ENCODE measurements around the gene CATSPERB.

Gene CATSPERB

DNA sequence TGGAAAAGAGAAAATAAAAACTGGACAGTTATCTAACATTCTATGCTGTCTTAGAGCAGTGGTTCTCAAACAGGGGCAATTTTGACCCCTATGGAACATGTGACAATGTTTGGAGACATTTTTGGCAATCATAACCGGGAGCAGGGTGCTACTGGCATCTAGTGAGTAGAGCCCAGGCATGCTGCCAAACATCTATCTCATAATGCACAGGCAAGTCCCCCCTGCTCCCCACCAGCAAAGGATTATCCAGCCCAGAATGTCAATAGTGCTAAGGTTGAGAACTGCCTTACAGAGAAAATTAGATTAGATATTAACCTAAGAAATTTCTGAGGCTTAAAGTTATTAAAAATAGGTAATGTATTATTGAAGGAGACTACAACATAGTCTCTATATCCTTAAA, 22.9 kb upstream of the CATSPERB start:
- in situ Hi-C loops (cut with MboI; ENCODE audit: low pct_unique_long_range_greater_than_20kb, low sequenced_read_pairs, unreplicated experiment), result no loop called here
- TF ChIP-seq, protein P1, sequence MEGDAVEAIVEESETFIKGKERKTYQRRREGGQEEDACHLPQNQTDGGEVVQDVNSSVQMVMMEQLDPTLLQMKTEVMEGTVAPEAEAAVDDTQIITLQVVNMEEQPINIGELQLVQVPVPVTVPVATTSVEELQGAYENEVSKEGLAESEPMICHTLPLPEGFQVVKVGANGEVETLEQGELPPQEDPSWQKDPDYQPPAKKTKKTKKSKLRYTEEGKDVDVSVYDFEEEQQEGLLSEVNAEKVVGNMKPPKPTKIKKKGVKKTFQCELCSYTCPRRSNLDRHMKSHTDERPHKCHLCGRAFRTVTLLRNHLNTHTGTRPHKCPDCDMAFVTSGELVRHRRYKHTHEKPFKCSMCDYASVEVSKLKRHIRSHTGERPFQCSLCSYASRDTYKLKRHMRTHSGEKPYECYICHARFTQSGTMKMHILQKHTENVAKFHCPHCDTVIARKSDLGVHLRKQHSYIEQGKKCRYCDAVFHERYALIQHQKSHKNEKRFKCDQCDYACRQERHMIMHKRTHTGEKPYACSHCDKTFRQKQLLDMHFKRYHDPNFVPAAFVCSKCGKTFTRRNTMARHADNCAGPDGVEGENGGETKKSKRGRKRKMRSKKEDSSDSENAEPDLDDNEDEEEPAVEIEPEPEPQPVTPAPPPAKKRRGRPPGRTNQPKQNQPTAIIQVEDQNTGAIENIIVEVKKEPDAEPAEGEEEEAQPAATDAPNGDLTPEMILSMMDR (IDR thresholded peaks at IDR 0.05; ENCODE audit: extremely low read depth, insufficient read depth, missing control alignments), result no peak
- DNase-seq (ENCODE audit: low spot score), result no peak

DNA sequence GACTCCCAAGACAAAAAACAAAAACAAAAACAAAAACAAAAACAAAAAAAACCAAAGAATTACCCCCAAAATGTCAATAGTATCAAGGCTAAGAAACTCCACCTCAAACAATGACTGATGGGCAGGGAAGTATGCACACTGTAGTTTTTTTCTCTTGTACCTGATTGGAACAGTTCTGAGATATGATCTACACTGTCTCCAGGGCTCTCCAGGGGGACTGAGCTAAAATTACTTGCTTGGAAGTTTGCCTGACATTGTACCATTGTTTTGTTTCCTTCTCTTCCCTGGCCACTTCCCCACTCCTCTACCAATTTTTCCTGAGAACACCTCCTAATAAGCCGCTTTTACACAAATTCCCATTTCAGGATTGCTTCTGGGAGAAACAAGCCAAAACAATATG, 22.3 kb upstream of the CATSPERB start:
- in situ Hi-C loops (cut with MboI; ENCODE audit: low pct_unique_long_range_greater_than_20kb, low sequenced_read_pairs, unreplicated experiment), result no loop called here
- TF ChIP-seq, protein P1 (IDR thresholded peaks at IDR 0.05; ENCODE audit: extremely low read depth, insufficient read depth, missing control alignments), result no peak
- no peak for DNase-seq (ENCODE audit: low spot score)

- in situ Hi-C loops (cut with MboI; ENCODE audit: low pct_unique_long_range_greater_than_20kb, low sequenced_read_pairs, unreplicated experiment), result no loop called here
- TF ChIP-seq, protein P1 (IDR thresholded peaks at IDR 0.05; ENCODE audit: extremely low read depth, insufficient read depth, missing control alignments), result no peak
- DNase-seq (ENCODE audit: low spot score), result no peak
Observed at GRCh38 chr14:91753501-91754128, 21.7 kb upstream of the CATSPERB start.

GRCh38 chr14:91752961-91753360, 21.1 kb upstream of the CATSPERB start:
- in situ Hi-C loops (cut with MboI; ENCODE audit: low pct_unique_long_range_greater_than_20kb, low sequenced_read_pairs, unreplicated experiment), result no loop called here
- TF ChIP-seq, protein P1 (IDR thresholded peaks at IDR 0.05; ENCODE audit: extremely low read depth, insufficient read depth, missing control alignments), result no peak
- no peak for DNase-seq (ENCODE audit: low spot score)

GRCh38 chr14:91751719-91752118, 19.8 kb upstream of the CATSPERB start:
- in situ Hi-C loops (cut with MboI; ENCODE audit: low pct_unique_long_range_greater_than_20kb, low sequenced_read_pairs, unreplicated experiment), result no loop called here
- TF ChIP-seq, protein P1 (IDR thresholded peaks at IDR 0.05; ENCODE audit: extremely low read depth, insufficient read depth, missing control alignments), result no peak
- DNase-seq (ENCODE audit: low spot score), result no peak

- in situ Hi-C loops (cut with MboI; ENCODE audit: low pct_unique_long_range_greater_than_20kb, low sequenced_read_pairs, unreplicated experiment), result no loop called here
- no peak for DNase-seq (ENCODE audit: low spot score)
- TF ChIP-seq, protein P1 (IDR thresholded peaks at IDR 0.05; ENCODE audit: extremely low read depth, insufficient read depth, missing control alignments), result no peak
Observed at GRCh38 chr14:91750634-91751198, 18.8 kb upstream of the CATSPERB start.
